ENCODE results near the gene XKR7.
"Not testable (repeated sequence)": the region's sequence is repeated elsewhere in the genome, so short reads cannot be mapped to it uniquely, and the experiment has no call there.

- TF ChIP-seq, protein P1, sequence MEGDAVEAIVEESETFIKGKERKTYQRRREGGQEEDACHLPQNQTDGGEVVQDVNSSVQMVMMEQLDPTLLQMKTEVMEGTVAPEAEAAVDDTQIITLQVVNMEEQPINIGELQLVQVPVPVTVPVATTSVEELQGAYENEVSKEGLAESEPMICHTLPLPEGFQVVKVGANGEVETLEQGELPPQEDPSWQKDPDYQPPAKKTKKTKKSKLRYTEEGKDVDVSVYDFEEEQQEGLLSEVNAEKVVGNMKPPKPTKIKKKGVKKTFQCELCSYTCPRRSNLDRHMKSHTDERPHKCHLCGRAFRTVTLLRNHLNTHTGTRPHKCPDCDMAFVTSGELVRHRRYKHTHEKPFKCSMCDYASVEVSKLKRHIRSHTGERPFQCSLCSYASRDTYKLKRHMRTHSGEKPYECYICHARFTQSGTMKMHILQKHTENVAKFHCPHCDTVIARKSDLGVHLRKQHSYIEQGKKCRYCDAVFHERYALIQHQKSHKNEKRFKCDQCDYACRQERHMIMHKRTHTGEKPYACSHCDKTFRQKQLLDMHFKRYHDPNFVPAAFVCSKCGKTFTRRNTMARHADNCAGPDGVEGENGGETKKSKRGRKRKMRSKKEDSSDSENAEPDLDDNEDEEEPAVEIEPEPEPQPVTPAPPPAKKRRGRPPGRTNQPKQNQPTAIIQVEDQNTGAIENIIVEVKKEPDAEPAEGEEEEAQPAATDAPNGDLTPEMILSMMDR (IDR thresholded peaks at IDR 0.05) = not testable (repeated sequence)
- not testable (repeated sequence) for TF ChIP-seq EZH2 (IDR thresholded peaks at IDR 0.05; ENCODE audit: borderline replicate concordance, insufficient read depth, low read depth, low read length, poor library complexity, severe bottlenecking)
Measured at GRCh38 chr20:31929631-31930030, 38.3 kb upstream of the XKR7 start.

Measured in B cell (primary cell).